K562 (cell line): Measurements from ENCODE around the gene SASH3. TPM values are rescaled to one million over a fixed set of nuclear protein-coding genes. Genes with fewer than 3 reads are reported as not detected.

Experiments used
- ATAC-seq: fragments of 200-7000 bp; cut with Tn5 transposase; 3 replicates; pipeline ENCODE4 v1.9.1; 2020; ENCODE audit warnings: moderate library complexity
- BruUV-seq: library from RNA; stranded (reverse); fragments of 400-500 nt; replicated peaks from 2 replicates; lab custom pipeline; 2021; lab: Mats Ljungman, UMichigan
- CTCF ChIA-PET: fragments of 300-600 bp; formaldehyde crosslinking; extraction: SDS; loops from one replicate; lab custom pipeline; 2021; ENCODE audit warnings: low intra/inter-chr PET ratio; lab: Yijun Ruan, JAX
- POLR2A ChIA-PET: fragments of 300-600, 350-650 bp; sonication (Branson Sonifier 250); formaldehyde crosslinking; extraction: SDS; loops from one replicate; lab custom pipeline; 2021; ENCODE audit warnings: antibody characterized with exemption, inconsistent platforms; lab: Yijun Ruan, JAX
- DNase-seq, 4 experiments: peaks; one replicate each; pipeline versions ENCODE4 v3.0.0 to v3.0.0-alpha.2; 2011 to 2018; ENCODE audit warnings: low spot score in 3 of 4, mixed read lengths in 3 of 4; ENCODE audit errors: extremely low read depth in 1 of 4
- FAIRE-seq: peaks from 2 replicates; lab custom pipeline; 2011; peaks lifted over from hg19 to GRCh38; lab: Jason Lieb, UNC
- H2AFZ ChIP-seq: 2 replicates; pipeline ENCODE4 v1.6.0; 2011; ENCODE audit warnings: low read depth, low read length, control low read depth, inconsistent platforms
- H3K27ac ChIP-seq: fragments of 200-600 bp; 3 replicates; pipeline ENCODE4 v1.8.0; 2011; ENCODE audit warnings: low read depth, mild to moderate bottlenecking, control low read depth, inconsistent platforms, low read length, moderate library complexity, mixed read lengths; ENCODE audit errors: extremely low read depth
- H3K27me3 ChIP-seq, 2 experiments: fragments of 300-600 bp in 1 of 2; 2 replicates in 1 of 2; 3 replicates in 1 of 2; pipeline versions ENCODE4 v1.6.0 to v1.8.0; 2011; ENCODE audit warnings: inconsistent platforms in 2 of 2, low read length in 2 of 2, mild to moderate bottlenecking in 1 of 2, mixed read lengths in 1 of 2, moderate library complexity in 1 of 2; ENCODE audit not compliant: control insufficient read depth in 2 of 2, insufficient read depth in 2 of 2
- H3K36me3 ChIP-seq: fragments of 300-600 bp; 3 replicates; pipeline ENCODE4 v1.8.0; 2011; ENCODE audit warnings: mild to moderate bottlenecking, low read length, inconsistent platforms; ENCODE audit not compliant: control insufficient read depth, insufficient read depth
- H3K4me1 ChIP-seq, 2 experiments: fragments of 200-600 bp in 1 of 2; replicated peaks in 1 of 2; 2 replicates in 1 of 2; 3 replicates in 1 of 2; pipeline versions ENCODE4 v1.5.1 to v1.8.0; 2011; ENCODE audit warnings: inconsistent platforms in 2 of 2, low read length in 2 of 2, mild to moderate bottlenecking in 1 of 2, mixed read lengths in 1 of 2, moderate library complexity in 1 of 2; ENCODE audit not compliant: control insufficient read depth in 2 of 2, insufficient read depth in 2 of 2
- H3K4me2 ChIP-seq: 2 replicates; pipeline ENCODE4 v1.6.1; 2011; ENCODE audit warnings: low read length, control low read depth, inconsistent platforms, mixed read lengths; ENCODE audit not compliant: insufficient read depth
- H3K4me3 ChIP-seq: fragments of 200-600 bp; sonication (generic), shearing (Covaris generic); 2 replicates; pipeline ENCODE4 v1.5.1; 2016; ENCODE audit warnings: control low read depth, inconsistent platforms
- H3K79me2 ChIP-seq: fragments of 200-600 bp; 3 replicates; pipeline ENCODE4 v1.8.0; 2011; ENCODE audit warnings: low read length, inconsistent platforms; ENCODE audit not compliant: control insufficient read depth, insufficient read depth
- H3K9ac ChIP-seq, 2 experiments: 2 replicates each; pipeline versions ENCODE4 v1.6.0 to v1.6.1; 2011; ENCODE audit warnings: low read depth in 2 of 2, low read length in 2 of 2, control low read depth in 1 of 2, inconsistent platforms in 1 of 2, mild to moderate bottlenecking in 1 of 2, mixed read lengths in 1 of 2; ENCODE audit not compliant: insufficient read depth in 1 of 2
- H3K9me1 ChIP-seq: one replicate; pipeline ENCODE4 v1.6.0; 2011; ENCODE audit warnings: inconsistent platforms, mild to moderate bottlenecking, low read length, moderate library complexity; ENCODE audit not compliant: control insufficient read depth, insufficient read depth
- H3K9me3 ChIP-seq: replicated peaks from 2 replicates; pipeline ENCODE4 v1.5.1; 2011; ENCODE audit warnings: low read depth, low read length, inconsistent platforms; ENCODE audit not compliant: control insufficient read depth, insufficient read depth
- H4K20me1 ChIP-seq: replicated peaks from 2 replicates; pipeline ENCODE4 v1.6.1; 2011; ENCODE audit warnings: low read length, inconsistent platforms, mixed read lengths; ENCODE audit not compliant: control insufficient read depth, insufficient read depth
- CBFB ChIP-seq: sonication (generic); formaldehyde crosslinking; IDR thresholded peaks from 2 replicates; pipeline ENCODE4 v1.4.0; 2020; ENCODE audit warnings: mild to moderate bottlenecking, missing genetic modification reagents
- FOSL1 ChIP-seq: fragments of 200-800 bp; sonication (Bioruptor generic); conservative IDR thresholded peaks from 2 replicates; pipeline ENCODE4 v1.6.1; 2016; ENCODE audit warnings: missing genetic modification characterization, missing compliant biosample characterization
- KDM5B ChIP-seq: fragments of 200-600 bp; sonication (generic); IDR thresholded peaks from 2 replicates; pipeline ENCODE4 v1.6.1; 2012; ENCODE audit warnings: low read depth, mild to moderate bottlenecking, moderate library complexity, low read length, control low read depth, inconsistent platforms; ENCODE audit not compliant: insufficient replicate concordance
- KLF13 ChIP-seq: fragments of 450-650 bp; IDR thresholded peaks from 2 replicates; pipeline ENCODE4 v1.6.1; 2016; ENCODE audit warnings: missing genetic modification characterization, low read depth, mild to moderate bottlenecking, missing compliant biosample characterization, moderate library complexity, borderline replicate concordance
- NCOA1 ChIP-seq: fragments of 450-650 bp; IDR thresholded peaks from 2 replicates; pipeline ENCODE4 v1.6.1; 2016; ENCODE audit warnings: low read depth
- PHB2 ChIP-seq: fragments of 450-650 bp; IDR thresholded peaks from 2 replicates; pipeline ENCODE4 v1.6.1; 2017; ENCODE audit warnings: low read depth
- RAD51 ChIP-seq: fragments of 450-650 bp; IDR thresholded peaks from 2 replicates; pipeline ENCODE4 v1.7.1; 2016; ENCODE audit warnings: low read depth, mild to moderate bottlenecking, borderline replicate concordance
- SMARCA4 ChIP-seq: fragments of 450-650 bp; IDR thresholded peaks from 2 replicates; pipeline ENCODE4 v1.6.1; 2016
- ZNF316 ChIP-seq: fragments of 450-650 bp; IDR thresholded peaks from 2 replicates; pipeline ENCODE4 v1.6.1; 2016
- ZNF75A ChIP-seq: fragments of 450-650 bp; formaldehyde crosslinking; IDR thresholded peaks from 2 replicates; pipeline ENCODE4 v1.4.0; 2020; ENCODE audit warnings: mild to moderate bottlenecking
- ZNF764 ChIP-seq: fragments of 250-450 bp; sonication (Bioruptor Pico); IDR thresholded peaks from 2 replicates; pipeline ENCODE4 v1.4.0; 2020; ENCODE audit warnings: low read depth, mild to moderate bottlenecking, moderate library complexity
- WGBS: fragments of 100-300 bp; shearing (Covaris generic); methylation state at CpG from one replicate; pipeline ENCODE4 v1.1.6; 2016; ENCODE audit warnings: low coverage, mixed read lengths; ENCODE audit not compliant: insufficient coverage; ENCODE audit errors: missing lambda C conversion rate; 5-methylcytosine and 5-hydroxymethylcytosine counted together
- in situ Hi-C: fragments of 300-500 bp; cut with MboI; formaldehyde crosslinking; loops from 4 replicates; pipeline ENCODE4 v1.15.0; 2018; ENCODE audit warnings: inconsistent platforms, mixed read lengths
- intact Hi-C: fragments of 100-400 bp; cut with micrococcal nuclease; formaldehyde crosslinking; loops from 2 replicates; pipeline ENCODE4 v1.14.2; 2022
- polyA plus RNA-seq, 8 experiments: library from polyadenylated mRNA; depleted of rRNA in 4 of 8; stranded (reverse) in 5 of 8; unstranded in 3 of 8; fragments of >200 nt; fragmentation: Nextera tagmentation in 2 of 8; fragmentation: Illumina TruSeq in 1 of 8; extraction: Ambion mirVana in 2 of 8; extraction: Trizol in 1 of 8; gene quantifications; 2 replicates each; pipeline versions ENCODE4 v1.2.1 to v1.2.3, GENCODE V29; 2011 to 2014; ENCODE audit warnings: inconsistent platforms in 1 of 8, missing spikeins in 1 of 8
- total RNA-seq, 7 experiments: library from RNA; depleted of rRNA in 6 of 7; stranded (reverse); fragments of >200 nt in 6 of 7; fragmentation: Illumina TruSeq in 2 of 7; extraction: Trizol in 2 of 7; gene quantifications; 2 replicates each; pipeline versions ENCODE4 v1.2.1 to v1.2.3, GENCODE V29; 2011 to 2021; ENCODE audit warnings: low replicate concordance in 1 of 7
- TF ChIP-seq, protein P1 (sequence below): sonication (generic); formaldehyde crosslinking; IDR thresholded peaks from 2 replicates; pipeline ENCODE4 v1.5.0; 2020; ENCODE audit warnings: missing genetic modification reagents
- TF ChIP-seq, protein P2 (sequence below): fragments of 450-650 bp; formaldehyde crosslinking; IDR thresholded peaks from 2 replicates; pipeline ENCODE4 v1.4.0; 2020; ENCODE audit warnings: mild to moderate bottlenecking, mixed read lengths
- TF ChIP-seq, protein P3 (sequence below): fragments of 250-450 bp; sonication (Bioruptor Pico); IDR thresholded peaks from 2 replicates; pipeline ENCODE4 v1.4.0; 2020

SASH3 gene
- total and polyA plus RNA-seq, 9 of the 15 experiments (the other 6 are each of a cell fraction or from before 2014, with no cell fraction given) = 0.03 to 0.72 (median 0.08) TPM

DNA sequence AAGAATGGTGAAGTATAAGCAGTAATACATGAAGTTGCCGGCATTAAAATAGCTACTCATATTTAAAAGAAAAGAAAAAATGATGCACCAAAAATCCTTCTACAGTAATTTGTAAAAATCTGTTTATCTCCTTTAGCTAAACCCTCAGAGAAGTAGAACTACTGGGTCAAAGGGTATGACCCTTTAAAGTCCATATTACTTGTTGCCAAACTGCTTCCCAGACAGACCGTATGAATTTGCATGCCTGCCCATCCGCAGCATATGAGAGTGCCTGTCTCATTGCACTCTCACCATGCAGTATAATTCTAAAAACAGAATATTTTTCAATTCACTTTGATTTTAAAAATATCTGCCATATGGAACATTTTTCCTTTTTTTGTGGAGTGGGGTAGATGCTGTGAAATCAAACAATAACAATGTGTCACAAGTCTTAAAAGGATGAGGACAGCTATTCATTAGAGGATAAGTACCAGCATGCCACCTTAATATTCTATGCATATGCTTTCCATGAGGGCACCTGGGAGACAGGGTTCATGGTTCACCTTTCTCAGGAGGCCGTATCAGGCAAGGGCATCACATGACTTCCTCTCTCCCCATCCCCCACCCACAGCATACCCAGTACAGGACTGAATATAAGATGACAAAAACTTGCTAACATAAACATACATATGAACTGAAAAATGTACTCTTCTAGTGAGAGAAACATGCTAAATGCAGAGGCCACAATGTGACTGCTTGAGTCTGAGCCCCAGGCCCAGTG, 46.2 kb downstream of the SASH3 start:
- CTCF ChIA-PET = no interaction called here
- Histone ChIP-seq H3K27ac (no peak overlapping the region; the same call in 2 of the 3 replicates), H3K4me3 (no peak overlapping the region), H3K36me3 (peaks cover 33% of the 10 kb centered on the region), H3K9me1 (no peaks in the 10 kb centered on the region), H3K4me1 (0 out of 5 replicates have a peak, but pooled peaks cover 0 to 2% of the 10 kb centered on the region in 2 experiments), H3K9ac (no peak overlapping the region), H4K20me1 (no peaks in the 10 kb centered on the region), H3K27me3 (no peaks in the 10 kb centered on the region), H3K9me3 (no peaks in the 10 kb centered on the region), H2AFZ (no peak overlapping the region), H3K79me2 (no peaks in the 10 kb centered on the region), H3K4me2 (no peak overlapping the region)
- in situ Hi-C loops = loop anchor here (10.0 kb wide), 1 partner anchor 221 kb away; no protein-coding TSS in a partner anchor
- DNase-seq = no peak
- 72% methylated on average over 4 of the region's 4 CpGs for WGBS
- peak; percentile 32; the same call in 1 of the 3 replicates for ATAC-seq
- intact Hi-C loops = no loop called here
- POLR2A ChIA-PET = interaction anchor here (0.8 to 1.3 kb wide), 2 partner anchors 9 to 10 kb away, joined by 3 to 4 read pairs; no protein-coding TSS in a partner anchor
- BruUV-seq = no TSS peak
- no peak for FAIRE-seq
- no peak for TF ChIP-seq RAD51
- TF ChIP-seq, protein P1, sequence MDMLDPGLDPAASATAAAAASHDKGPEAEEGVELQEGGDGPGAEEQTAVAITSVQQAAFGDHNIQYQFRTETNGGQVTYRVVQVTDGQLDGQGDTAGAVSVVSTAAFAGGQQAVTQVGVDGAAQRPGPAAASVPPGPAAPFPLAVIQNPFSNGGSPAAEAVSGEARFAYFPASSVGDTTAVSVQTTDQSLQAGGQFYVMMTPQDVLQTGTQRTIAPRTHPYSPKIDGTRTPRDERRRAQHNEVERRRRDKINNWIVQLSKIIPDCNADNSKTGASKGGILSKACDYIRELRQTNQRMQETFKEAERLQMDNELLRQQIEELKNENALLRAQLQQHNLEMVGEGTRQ = 0 out of 2 replicates have a peak, but pooled peaks have one; percentile 14
- TF ChIP-seq, protein P2, sequence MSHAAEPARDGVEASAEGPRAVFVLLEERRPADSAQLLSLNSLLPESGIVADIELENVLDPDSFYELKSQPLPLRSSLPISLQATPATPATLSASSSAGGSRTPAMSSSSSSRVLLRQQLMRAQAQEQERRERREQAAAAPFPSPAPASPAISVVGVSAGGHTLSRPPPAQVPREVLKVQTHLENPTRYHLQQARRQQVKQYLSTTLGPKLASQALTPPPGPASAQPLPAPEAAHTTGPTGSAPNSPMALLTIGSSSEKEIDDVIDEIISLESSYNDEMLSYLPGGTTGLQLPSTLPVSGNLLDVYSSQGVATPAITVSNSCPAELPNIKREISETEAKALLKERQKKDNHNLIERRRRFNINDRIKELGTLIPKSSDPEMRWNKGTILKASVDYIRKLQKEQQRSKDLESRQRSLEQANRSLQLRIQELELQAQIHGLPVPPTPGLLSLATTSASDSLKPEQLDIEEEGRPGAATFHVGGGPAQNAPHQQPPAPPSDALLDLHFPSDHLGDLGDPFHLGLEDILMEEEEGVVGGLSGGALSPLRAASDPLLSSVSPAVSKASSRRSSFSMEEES = peak; percentile 35; the same call in 1 of the 2 replicates
- TF ChIP-seq, protein P3, sequence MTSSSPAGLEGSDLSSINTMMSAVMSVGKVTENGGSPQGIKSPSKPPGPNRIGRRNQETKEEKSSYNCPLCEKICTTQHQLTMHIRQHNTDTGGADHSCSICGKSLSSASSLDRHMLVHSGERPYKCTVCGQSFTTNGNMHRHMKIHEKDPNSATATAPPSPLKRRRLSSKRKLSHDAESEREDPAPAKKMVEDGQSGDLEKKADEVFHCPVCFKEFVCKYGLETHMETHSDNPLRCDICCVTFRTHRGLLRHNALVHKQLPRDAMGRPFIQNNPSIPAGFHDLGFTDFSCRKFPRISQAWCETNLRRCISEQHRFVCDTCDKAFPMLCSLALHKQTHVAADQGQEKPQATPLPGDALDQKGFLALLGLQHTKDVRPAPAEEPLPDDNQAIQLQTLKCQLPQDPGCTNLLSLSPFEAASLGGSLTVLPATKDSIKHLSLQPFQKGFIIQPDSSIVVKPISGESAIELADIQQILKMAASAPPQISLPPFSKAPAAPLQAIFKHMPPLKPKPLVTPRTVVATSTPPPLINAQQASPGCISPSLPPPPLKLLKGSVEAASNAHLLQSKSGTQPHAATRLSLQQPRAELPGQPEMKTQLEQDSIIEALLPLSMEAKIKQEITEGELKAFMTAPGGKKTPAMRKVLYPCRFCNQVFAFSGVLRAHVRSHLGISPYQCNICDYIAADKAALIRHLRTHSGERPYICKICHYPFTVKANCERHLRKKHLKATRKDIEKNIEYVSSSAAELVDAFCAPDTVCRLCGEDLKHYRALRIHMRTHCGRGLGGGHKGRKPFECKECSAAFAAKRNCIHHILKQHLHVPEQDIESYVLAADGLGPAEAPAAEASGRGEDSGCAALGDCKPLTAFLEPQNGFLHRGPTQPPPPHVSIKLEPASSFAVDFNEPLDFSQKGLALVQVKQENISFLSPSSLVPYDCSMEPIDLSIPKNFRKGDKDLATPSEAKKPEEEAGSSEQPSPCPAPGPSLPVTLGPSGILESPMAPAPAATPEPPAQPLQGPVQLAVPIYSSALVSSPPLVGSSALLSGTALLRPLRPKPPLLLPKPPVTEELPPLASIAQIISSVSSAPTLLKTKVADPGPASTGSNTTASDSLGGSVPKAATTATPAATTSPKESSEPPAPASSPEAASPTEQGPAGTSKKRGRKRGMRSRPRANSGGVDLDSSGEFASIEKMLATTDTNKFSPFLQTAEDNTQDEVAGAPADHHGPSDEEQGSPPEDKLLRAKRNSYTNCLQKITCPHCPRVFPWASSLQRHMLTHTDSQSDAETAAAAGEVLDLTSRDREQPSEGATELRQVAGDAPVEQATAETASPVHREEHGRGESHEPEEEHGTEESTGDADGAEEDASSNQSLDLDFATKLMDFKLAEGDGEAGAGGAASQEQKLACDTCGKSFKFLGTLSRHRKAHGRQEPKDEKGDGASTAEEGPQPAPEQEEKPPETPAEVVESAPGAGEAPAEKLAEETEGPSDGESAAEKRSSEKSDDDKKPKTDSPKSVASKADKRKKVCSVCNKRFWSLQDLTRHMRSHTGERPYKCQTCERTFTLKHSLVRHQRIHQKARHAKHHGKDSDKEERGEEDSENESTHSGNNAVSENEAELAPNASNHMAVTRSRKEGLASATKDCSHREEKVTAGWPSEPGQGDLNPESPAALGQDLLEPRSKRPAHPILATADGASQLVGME (CRISPR knock-in tag) = no peak
- no peak for TF ChIP-seq NCOA1
- no peak for TF ChIP-seq ZNF316
- TF ChIP-seq CBFB (CRISPR knock-in tag) = no peak
- TF ChIP-seq FOSL1 (tag) = no peak
- TF ChIP-seq KLF13 = no peak
- no peak for TF ChIP-seq ZNF764
- no peak for TF ChIP-seq SMARCA4
- TF ChIP-seq ZNF75A = no peak
- no peak for TF ChIP-seq PHB2
- TF ChIP-seq KDM5B = no peak
